Measurements from ENCODE around the gene WBP1.
A peak's percentile ranks its signal among the peaks of the same experiment; 100 is the strongest.

The WBP1 gene

DNA sequence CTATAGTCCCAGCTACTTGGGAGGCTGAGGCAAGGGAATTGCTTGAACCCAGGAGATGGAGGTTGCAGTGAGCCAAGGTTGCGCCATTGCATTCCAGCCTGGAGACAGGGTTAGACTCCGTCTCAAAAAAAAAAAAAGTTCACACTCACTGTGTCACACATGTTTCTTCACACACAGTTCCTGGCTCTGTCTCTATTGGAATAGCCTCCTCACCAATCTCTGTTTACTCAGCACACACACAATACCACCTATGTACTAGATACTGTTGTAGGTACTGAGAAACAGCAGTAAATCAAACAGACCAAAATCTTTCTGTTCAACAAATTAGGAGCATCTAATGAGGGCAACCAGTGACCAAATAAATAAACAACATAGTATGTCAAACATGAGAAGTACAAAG lies 27.9 kb downstream of the WBP1 start:
- no peak for DNase-seq

- no peak for DNase-seq
Measured at GRCh38 chr2:74488643-74489481, 30.6 kb downstream of the WBP1 start.

DNA sequence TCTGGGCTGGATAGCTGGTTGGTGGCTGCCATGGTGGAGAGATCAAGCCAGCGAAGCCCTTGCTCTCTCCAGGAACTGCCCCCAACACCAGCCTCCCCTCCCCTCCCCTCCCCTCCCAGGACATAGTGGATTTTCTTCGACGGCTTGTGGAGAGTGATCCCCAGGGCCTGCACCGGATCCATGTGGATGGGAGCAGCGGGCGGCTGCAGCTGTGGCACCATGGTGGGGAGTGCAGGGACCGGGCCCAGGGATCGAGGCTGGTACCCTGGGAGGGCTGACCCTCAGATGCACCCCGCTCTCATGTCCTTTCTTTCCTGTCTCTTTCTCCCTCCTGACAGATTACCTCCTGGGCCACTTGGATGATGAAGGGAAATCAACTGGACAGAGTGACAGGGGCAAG lies 31.7 kb downstream of the WBP1 start:
- no peak for DNase-seq

DNA sequence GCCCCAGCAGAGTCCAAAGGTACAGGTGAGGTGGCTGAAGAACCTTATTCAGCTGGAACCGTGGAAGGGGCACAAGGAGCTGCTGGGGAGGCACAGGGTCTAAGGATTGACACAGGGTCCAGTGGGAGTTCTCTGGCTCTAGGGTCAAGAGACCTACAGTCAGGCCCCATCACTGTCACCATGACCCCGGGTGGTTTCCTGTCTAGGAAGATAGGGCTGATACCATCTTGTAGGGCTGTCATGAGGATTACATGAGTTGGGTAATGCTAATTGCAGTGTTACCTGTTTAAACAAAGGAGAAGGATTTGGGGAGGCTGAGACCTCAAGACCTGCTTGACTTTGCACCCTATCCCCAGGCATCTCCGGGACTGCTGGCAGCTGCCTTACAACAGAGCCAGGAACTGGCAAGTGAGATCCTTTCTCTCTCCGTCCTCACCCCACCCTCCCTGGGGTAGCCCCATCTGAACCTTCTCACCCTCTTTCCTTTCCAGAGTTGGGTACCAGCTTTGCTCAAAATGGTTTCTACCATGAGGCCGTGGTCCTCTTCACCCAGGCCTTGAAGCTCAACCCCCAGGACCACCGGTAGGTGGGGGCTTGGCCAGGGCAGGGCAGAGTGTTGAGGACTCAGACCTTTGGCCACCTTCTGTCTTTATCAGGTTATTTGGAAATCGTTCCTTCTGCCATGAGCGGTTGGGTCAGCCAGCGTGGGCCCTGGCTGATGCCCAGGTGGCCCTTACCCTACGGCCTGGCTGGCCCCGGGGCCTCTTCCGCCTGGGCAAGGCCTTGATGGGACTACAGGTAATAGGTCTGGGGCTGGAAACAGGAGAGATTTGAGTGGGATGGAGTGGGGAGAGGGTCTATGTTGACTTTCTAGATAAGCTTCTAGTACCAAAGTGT lies 33.7 kb downstream of the WBP1 start:
- DNase-seq: no peak

- no peak for DNase-seq
Measured at GRCh38 chr2:74493546-74493945, 35.3 kb downstream of the WBP1 start.

GRCh38 chr2:74495440-74495839 lies 37.2 kb downstream of the WBP1 start:
- no peak for DNase-seq

DNA sequence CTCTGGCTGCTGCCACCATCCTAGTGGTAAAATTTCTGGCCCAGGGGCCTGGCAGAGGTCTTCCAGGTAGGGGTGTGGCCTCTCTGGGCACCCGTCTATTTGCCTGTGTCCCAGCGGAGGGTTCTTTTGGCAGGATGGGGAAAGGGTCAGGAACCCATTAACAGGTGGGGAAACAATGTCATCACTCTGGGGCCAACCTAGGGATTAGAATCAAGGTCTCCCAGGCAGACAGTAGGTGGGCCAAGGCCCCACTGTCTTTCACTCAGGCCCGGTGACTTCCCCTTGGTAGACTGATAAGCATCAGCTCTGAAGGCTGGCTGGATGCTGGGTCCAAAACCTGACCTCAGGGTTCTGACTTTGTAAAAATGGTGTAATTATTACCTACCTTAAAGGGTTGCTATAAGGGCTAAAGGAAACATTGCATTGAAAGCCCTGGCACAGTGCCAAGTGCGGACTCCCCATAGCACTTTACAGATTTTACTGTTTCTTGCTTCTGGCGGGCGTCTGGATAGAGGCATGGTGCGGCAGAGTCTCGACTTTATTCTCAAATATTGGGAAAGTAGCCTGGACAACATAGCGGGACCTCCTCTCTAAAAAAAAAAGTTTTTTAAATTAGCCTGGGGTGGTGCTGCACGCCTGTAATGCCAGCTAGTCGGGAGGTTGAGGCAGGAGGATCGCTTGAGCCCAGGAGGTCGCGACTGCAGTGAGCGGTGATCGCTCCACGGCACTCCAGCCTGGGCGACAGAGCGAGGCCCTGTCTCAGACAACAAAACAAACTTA lies 38.9 kb downstream of the WBP1 start:
- no peak for DNase-seq

DNA sequence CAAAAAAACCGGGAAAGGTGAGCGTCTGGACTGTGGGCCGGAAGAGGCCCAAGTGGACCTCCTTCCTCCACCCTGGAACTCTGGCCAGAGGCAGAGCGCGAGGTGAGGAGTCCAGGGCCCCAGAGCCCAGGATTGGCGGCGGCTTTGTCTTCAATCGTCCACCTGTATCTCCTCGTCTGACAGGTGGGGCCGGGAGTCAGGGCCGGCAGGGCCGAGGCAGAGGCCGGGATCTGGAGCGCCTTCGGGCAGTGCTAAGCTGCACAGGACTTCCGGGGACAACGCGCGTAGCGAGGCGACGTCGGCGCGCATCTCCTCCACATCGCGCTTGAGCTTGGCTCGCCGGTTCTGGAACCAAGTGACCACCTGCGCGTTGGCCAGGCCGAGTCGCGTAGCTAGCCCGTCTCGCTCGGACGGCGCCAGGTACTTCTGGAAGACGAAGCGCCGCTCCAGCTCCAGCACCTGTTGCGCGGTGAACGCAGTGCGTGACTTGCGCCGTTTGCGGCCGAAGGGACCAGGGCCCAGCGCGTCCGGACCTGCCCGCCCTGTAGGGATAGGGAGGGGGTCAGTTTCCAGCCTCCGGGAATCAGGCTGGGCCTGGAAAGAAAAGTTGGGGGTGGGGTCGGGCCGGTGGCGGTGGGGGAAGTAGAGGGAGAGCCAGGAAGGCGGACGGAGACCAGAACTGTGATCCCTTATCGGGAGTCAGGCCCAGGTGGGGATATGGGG lies 39.7 kb downstream of the WBP1 start:
- no peak for DNase-seq

DNA sequence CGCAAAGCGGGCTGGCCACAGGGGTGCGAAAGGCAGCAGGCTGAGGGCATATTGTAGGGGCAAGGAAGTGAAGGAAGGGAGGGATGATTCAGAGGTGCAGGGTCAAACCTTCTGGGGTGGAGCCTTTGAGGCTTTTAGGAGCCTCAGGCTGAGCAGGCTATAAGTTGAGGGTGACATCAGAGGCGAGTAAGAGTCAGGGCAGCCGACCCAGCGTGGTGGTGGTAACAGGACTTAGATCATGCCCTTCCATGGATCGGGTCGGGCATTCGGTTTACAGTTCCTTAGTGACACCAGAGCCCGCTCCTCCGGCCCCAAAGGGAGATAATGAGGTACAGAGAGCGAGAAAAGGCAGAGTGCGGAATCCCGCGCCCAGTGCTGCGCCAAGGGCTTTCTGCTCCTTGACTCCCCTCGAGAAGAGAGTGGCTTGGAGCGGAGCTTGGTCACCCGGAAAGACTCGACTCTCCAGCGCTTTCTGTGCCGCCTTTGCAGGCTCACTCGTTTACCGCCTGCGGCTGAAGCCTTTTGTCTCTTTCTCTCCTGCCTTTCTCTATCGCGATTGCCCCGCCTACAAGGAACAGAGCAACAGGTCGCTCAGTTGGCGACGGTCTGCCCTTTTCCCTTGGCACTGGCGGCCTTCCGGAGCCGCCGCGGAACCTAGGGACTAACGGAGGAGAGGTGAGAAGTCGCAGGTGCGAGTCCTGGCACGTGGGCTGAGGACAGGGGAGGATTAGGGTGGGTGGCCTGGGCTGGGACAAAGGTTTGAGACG lies 40.4 kb downstream of the WBP1 start:
- DNase-seq: peak; percentile 54

DNA sequence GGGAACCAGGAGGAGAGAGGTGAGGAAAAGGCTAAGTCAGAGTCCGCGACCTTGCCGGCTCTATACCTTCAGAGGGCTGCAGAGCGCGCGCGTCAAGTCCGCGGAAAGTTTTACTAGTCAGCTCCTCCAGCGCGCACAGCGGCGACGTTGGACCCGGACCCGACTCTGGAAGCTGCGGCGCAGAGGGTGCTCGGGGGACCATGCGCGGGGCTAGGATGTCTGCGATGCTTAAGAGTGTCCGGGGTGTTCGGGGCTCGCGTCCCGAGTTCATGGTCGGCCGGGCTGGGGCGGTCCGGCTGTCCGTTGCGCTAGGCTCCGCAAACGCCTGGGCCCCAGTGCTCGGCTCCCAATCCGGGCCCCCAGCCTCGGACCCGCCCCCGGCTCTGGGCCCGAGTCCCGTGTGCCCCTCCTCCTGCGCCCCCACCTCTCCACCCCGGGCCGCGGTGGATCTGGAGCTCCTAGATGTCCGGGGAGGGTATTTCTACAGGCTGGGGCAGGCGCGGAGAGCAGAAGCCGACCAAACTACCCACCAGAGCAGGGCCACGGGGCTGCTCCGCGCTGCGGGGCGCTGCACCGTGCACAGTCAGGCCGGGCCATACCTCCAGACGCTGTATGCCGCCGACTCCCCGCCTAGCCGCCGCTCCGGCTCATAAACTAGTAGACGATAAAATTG lies 41.2 kb downstream of the WBP1 start, which contains the start of gene LBX2:
Gene LBX2, minus strand, starts transcription at position 337 of the 673 bp plus-strand sequence. Its CDS starts 66 bp downstream, at position 271.
- no peak for DNase-seq

GRCh38 chr2:74499940-74500577 lies 41.8 kb downstream of the WBP1 start:
- DNase-seq: no peak

GRCh38 chr2:74500578-74500946 lies 42.3 kb downstream of the WBP1 start:
- no peak for DNase-seq

GRCh38 chr2:74501335-74502071 lies 43.3 kb downstream of the WBP1 start:
- DNase-seq: no peak

DNA sequence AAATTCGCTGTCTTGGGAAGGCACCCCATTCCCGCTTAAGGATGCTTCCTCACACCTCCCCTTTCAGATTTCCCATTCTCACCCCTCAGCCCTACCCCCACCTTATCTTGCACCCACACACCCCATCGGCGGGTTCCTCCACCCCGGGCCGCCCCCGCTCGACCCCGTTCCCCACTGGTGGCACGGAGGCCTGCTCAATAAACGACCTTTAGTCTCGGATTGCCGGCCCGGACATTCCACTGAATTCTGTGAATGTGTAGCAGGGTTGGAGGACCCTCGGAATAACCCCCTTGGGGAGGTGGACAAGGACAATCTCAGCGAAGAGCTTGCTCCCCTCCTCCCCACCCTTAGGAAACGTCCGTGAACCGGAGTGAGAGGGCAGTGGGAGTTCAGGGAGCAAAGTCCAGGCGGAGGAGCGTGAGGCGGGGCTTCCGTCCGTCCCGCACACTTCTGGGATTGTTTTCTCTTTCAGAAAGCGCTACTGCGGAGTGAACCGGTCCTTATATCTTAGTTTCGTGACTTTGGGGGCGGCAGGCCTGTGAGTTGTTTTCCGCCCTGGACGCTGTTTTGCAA lies 44.0 kb downstream of the WBP1 start:
- DNase-seq: no peak

DNA sequence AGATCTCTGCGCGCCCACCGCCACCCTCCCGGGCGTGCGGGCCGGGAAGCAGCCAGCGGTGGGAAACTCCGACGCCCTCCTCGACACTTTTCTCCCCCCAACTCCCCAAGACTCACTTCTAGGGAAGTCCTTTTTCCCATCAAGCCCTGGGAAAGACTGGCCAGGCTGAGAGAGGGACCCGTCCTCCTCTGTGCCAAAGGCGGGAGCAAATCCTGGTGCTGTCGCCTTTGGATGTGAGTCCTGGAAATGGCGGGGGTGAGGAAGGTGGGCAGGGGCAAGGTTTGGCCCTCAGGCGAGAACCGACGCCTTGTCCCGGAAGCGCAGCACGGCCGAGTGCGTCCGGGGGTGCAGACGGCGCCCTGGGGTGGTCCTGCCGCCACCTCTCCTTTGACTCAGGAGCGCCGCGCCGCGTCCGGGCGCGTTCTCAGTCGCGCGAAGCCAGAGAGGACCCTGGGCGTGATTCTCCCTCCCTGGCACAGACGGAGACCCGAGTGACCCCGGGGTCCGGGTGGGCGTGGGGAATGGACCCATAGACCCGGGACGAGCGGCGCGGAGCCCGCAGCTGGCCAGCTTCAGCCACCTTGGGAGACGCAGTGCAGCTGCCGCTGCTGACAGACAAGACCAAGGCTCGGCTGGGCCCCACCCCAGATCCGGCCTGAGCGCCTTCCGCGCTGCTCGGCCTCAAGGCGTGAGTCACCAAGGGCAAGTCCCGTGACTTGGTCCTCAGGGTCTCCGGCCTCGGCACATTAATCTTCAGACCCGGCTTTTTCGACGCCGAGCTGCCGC lies 44.7 kb downstream of the WBP1 start:
- peak; percentile 69 for DNase-seq

- no peak for DNase-seq
Measured at GRCh38 chr2:74503506-74504475, 45.6 kb downstream of the WBP1 start.

- no peak for DNase-seq
Measured at GRCh38 chr2:74504591-74504990, 46.4 kb downstream of the WBP1 start.
